Measurements from ENCODE around the gene ANKRD36B.
"Not testable (repeated sequence)": the region's sequence is repeated elsewhere in the genome, so short reads cannot be mapped to it uniquely, and the experiment has no call there.

ANKRD36B gene

GRCh38 chr2:97548536-97548935 lies 41.1 kb downstream of the ANKRD36B start:
- DNase-seq: not testable (repeated sequence)

GRCh38 chr2:97546711-97547110 lies 43.0 kb downstream of the ANKRD36B start:
- no peak for DNase-seq

GRCh38 chr2:97544911-97545310 lies 44.8 kb downstream of the ANKRD36B start:
- not testable (repeated sequence) for DNase-seq

GRCh38 chr2:97525904-97526303 lies 63.8 kb downstream of the ANKRD36B start:
- DNase-seq: not testable (repeated sequence)

GRCh38 chr2:97523816-97524215 lies 65.9 kb downstream of the ANKRD36B start:
- DNase-seq: not testable (repeated sequence)

GRCh38 chr2:97522916-97523555 lies 66.6 kb downstream of the ANKRD36B start:
- DNase-seq: not testable (repeated sequence)

- DNase-seq: not testable (repeated sequence)
These were observed 94.0 kb downstream of the ANKRD36B start for GRCh38 chr2:97495651-97496050.

GRCh38 chr2:97490141-97490540 lies 99.5 kb downstream of the ANKRD36B start:
- DNase-seq: not testable (repeated sequence)
